Astrocyte (in vitro differentiated cells and primary cell): ENCODE results near the gene TRIM43. TPM values are rescaled to one million over a fixed set of nuclear protein-coding genes. Genes with fewer than 3 reads are reported as not detected.
"Not testable (repeated sequence)": the region's sequence is repeated elsewhere in the genome, so short reads cannot be mapped to it uniquely, and the experiment has no call there.

Source experiments
- DNase-seq: peaks from one replicate; pipeline ENCODE4 v3.0.0-alpha.2; 2010; ENCODE audit warnings: low read depth
- FAIRE-seq: peaks from 2 replicates; lab custom pipeline; 2011; peaks lifted over from hg19 to GRCh38; lab: Jason Lieb, UNC
- H2AFZ ChIP-seq: 2 replicates; pipeline ENCODE4 v1.6.0; 2012; ENCODE audit warnings: low read depth, low read length, inconsistent platforms
- H3K27ac ChIP-seq: 2 replicates; pipeline ENCODE4 v1.5.1; 2011; ENCODE audit warnings: low read depth, low read length, inconsistent platforms
- H3K27me3 ChIP-seq: 2 replicates; pipeline ENCODE4 v1.6.0; 2011; ENCODE audit warnings: low read length, inconsistent platforms; ENCODE audit not compliant: insufficient read depth
- H3K36me3 ChIP-seq: 2 replicates; pipeline ENCODE4 v1.5.1; 2011; ENCODE audit warnings: low read length, inconsistent platforms; ENCODE audit not compliant: insufficient read depth
- H3K4me1 ChIP-seq: 2 replicates; pipeline ENCODE4 v1.5.1; 2011; ENCODE audit warnings: low read length, inconsistent platforms; ENCODE audit not compliant: insufficient read depth
- H3K4me2 ChIP-seq: 2 replicates; pipeline ENCODE4 v1.6.0; 2012; ENCODE audit warnings: low read length, inconsistent platforms
- H3K4me3 ChIP-seq: 2 replicates; pipeline ENCODE4 v1.5.1; 2011; ENCODE audit warnings: low read depth, mild to moderate bottlenecking, low read length, inconsistent platforms; ENCODE audit not compliant: insufficient read depth
- H3K79me2 ChIP-seq: 2 replicates; pipeline ENCODE4 v1.6.0; 2012; ENCODE audit warnings: mild to moderate bottlenecking, low read length, inconsistent platforms; ENCODE audit not compliant: insufficient read depth
- H3K9ac ChIP-seq: 2 replicates; pipeline ENCODE4 v1.6.0; 2012; ENCODE audit warnings: mild to moderate bottlenecking, low read length, inconsistent platforms
- H3K9me3 ChIP-seq: 2 replicates; pipeline ENCODE4 v1.5.1; 2012; ENCODE audit warnings: low read depth, mild to moderate bottlenecking, low read length, inconsistent platforms; ENCODE audit not compliant: insufficient read depth
- H4K20me1 ChIP-seq: 2 replicates; pipeline ENCODE4 v1.6.0; 2012; ENCODE audit warnings: low read length, inconsistent platforms; ENCODE audit not compliant: insufficient read depth
- H3K27ac Mint-ChIP-seq: one replicate; pipeline ENCODE4 v1.8.0; 2021; ENCODE audit warnings: mild to moderate bottlenecking, mixed read lengths; ENCODE audit not compliant: unreplicated experiment
- H3K27me3 Mint-ChIP-seq: one replicate; pipeline ENCODE4 v1.8.0; 2021; ENCODE audit warnings: low read depth, mixed read lengths; ENCODE audit not compliant: unreplicated experiment
- H3K36me3 Mint-ChIP-seq: one replicate; pipeline ENCODE4 v1.8.0; 2021; ENCODE audit warnings: low read depth, mixed read lengths; ENCODE audit not compliant: unreplicated experiment
- H3K4me1 Mint-ChIP-seq: one replicate; pipeline ENCODE4 v1.8.0; 2021; ENCODE audit warnings: low read depth, mixed read lengths; ENCODE audit not compliant: unreplicated experiment
- H3K4me3 Mint-ChIP-seq: one replicate; pipeline ENCODE4 v1.8.0; 2021; ENCODE audit warnings: mild to moderate bottlenecking, moderate library complexity, mixed read lengths; ENCODE audit not compliant: unreplicated experiment
- H3K9me3 Mint-ChIP-seq: one replicate; pipeline ENCODE4 v1.8.0; 2021; ENCODE audit warnings: mild to moderate bottlenecking, mixed read lengths; ENCODE audit not compliant: unreplicated experiment
- total RNA-seq: library from RNA; stranded (reverse); gene quantifications from 2 replicates; pipeline ENCODE4 v1.2.1, GENCODE V29; 2021

Gene TRIM43
- total RNA-seq, 1 donor from 2014 or later = 0.70 TPM

GRCh38 chr2:95592973-95593372, 1.2 kb downstream of the TRIM43 start:
- not testable (repeated sequence) for FAIRE-seq, H3K9me3 ChIP-seq, H3K27me3 Mint-ChIP-seq, H3K36me3 Mint-ChIP-seq, H3K27me3 ChIP-seq, H3K4me1 ChIP-seq, H3K27ac ChIP-seq, H3K4me3 ChIP-seq, H2AFZ ChIP-seq, H3K27ac Mint-ChIP-seq, H4K20me1 ChIP-seq, H3K4me2 ChIP-seq, H3K9ac ChIP-seq, H3K36me3 ChIP-seq, H3K9me3 Mint-ChIP-seq, H3K4me3 Mint-ChIP-seq, DNase-seq, H3K79me2 ChIP-seq, H3K4me1 Mint-ChIP-seq

GRCh38 chr2:95595012-95595411, 3.2 kb downstream of the TRIM43 start:
- not testable (repeated sequence) for H4K20me1 ChIP-seq, H3K9me3 Mint-ChIP-seq, H3K4me2 ChIP-seq, H3K4me1 ChIP-seq, H3K9me3 ChIP-seq, H3K27me3 ChIP-seq, H3K4me3 ChIP-seq, H3K27me3 Mint-ChIP-seq, H3K36me3 ChIP-seq, H3K36me3 Mint-ChIP-seq, H3K27ac Mint-ChIP-seq, H3K79me2 ChIP-seq, H3K4me1 Mint-ChIP-seq, H2AFZ ChIP-seq, FAIRE-seq, H3K27ac ChIP-seq, DNase-seq, H3K4me3 Mint-ChIP-seq, H3K9ac ChIP-seq

GRCh38 chr2:95601301-95601700, 9.5 kb downstream of the TRIM43 start:
- not testable (repeated sequence) for H3K9me3 Mint-ChIP-seq, H3K9ac ChIP-seq, DNase-seq, H3K27me3 Mint-ChIP-seq, H3K27ac Mint-ChIP-seq, H3K4me3 ChIP-seq, H3K79me2 ChIP-seq, H4K20me1 ChIP-seq, FAIRE-seq, H3K36me3 Mint-ChIP-seq, H2AFZ ChIP-seq, H3K4me3 Mint-ChIP-seq, H3K4me1 ChIP-seq, H3K27ac ChIP-seq, H3K4me2 ChIP-seq, H3K4me1 Mint-ChIP-seq, H3K27me3 ChIP-seq, H3K9me3 ChIP-seq, H3K36me3 ChIP-seq

GRCh38 chr2:95602146-95602545, 10.3 kb downstream of the TRIM43 start:
- not testable (repeated sequence) for H2AFZ ChIP-seq, H3K79me2 ChIP-seq, H3K27me3 ChIP-seq, H3K4me3 ChIP-seq, H3K27me3 Mint-ChIP-seq, H3K4me1 ChIP-seq, H3K4me3 Mint-ChIP-seq, FAIRE-seq, H4K20me1 ChIP-seq, H3K9me3 ChIP-seq, H3K9ac ChIP-seq, H3K27ac ChIP-seq, H3K9me3 Mint-ChIP-seq, H3K4me2 ChIP-seq, H3K36me3 Mint-ChIP-seq, DNase-seq, H3K4me1 Mint-ChIP-seq, H3K27ac Mint-ChIP-seq, H3K36me3 ChIP-seq

GRCh38 chr2:95608356-95608755, 16.6 kb downstream of the TRIM43 start:
- not testable (repeated sequence) for H3K4me3 Mint-ChIP-seq, H4K20me1 ChIP-seq, H3K4me1 ChIP-seq, H3K9me3 Mint-ChIP-seq, H3K27ac ChIP-seq, H3K27ac Mint-ChIP-seq, DNase-seq, H3K79me2 ChIP-seq, H3K27me3 Mint-ChIP-seq, H3K9ac ChIP-seq, H3K4me3 ChIP-seq, H3K36me3 Mint-ChIP-seq, H3K9me3 ChIP-seq, H3K4me1 Mint-ChIP-seq, H2AFZ ChIP-seq, H3K27me3 ChIP-seq, H3K36me3 ChIP-seq, FAIRE-seq, H3K4me2 ChIP-seq

GRCh38 chr2:95609764-95610163, 18.0 kb downstream of the TRIM43 start:
- not testable (repeated sequence) for H3K36me3 Mint-ChIP-seq, H3K4me3 Mint-ChIP-seq, H3K27me3 Mint-ChIP-seq, H3K4me1 Mint-ChIP-seq, H4K20me1 ChIP-seq, H3K27ac Mint-ChIP-seq, FAIRE-seq, DNase-seq, H3K4me2 ChIP-seq, H3K27ac ChIP-seq, H3K4me1 ChIP-seq, H3K9me3 ChIP-seq, H3K9me3 Mint-ChIP-seq, H3K36me3 ChIP-seq, H3K79me2 ChIP-seq, H2AFZ ChIP-seq, H3K9ac ChIP-seq, H3K27me3 ChIP-seq, H3K4me3 ChIP-seq
